RCC 7860 (cell line): ENCODE measurements around the gene STAM2.
"Not testable (repeated sequence)": the region's sequence is repeated elsewhere in the genome, so short reads cannot be mapped to it uniquely, and the experiment has no call there.

Experiments used
- DNase-seq: peaks from one replicate; pipeline ENCODE4 v3.0.0-alpha.2; 2015; ENCODE audit warnings: low spot score
- FAIRE-seq: peaks from 2 replicates; lab custom pipeline; 2012; peaks lifted over from hg19 to GRCh38; lab: Jason Lieb, UNC

The STAM2 gene

GRCh38 chr2:152175368-152176112 lies at the start of gene STAM2:
Gene STAM2, minus strand, starts transcription at chr2:152175763. Its CDS starts 121 bp downstream, at chr2:152175642.
- peak; percentile 52 for FAIRE-seq
- DNase-seq = peak; percentile 84

GRCh38 chr2:152223977-152224376 lies 48.4 kb upstream of the STAM2 start:
- DNase-seq (no peak), FAIRE-seq (no peak)

GRCh38 chr2:152222975-152223637 lies 47.5 kb upstream of the STAM2 start:
- peak; percentile 46 for FAIRE-seq
- DNase-seq = peak; percentile 29

- FAIRE-seq = no peak
- no peak for DNase-seq
Observed at GRCh38 chr2:152221839-152222238, 46.3 kb upstream of the STAM2 start.

GRCh38 chr2:152219077-152219828 lies 43.7 kb upstream of the STAM2 start:
- DNase-seq (no peak), FAIRE-seq (no peak)

- FAIRE-seq (no peak), DNase-seq (no peak)
Observed at GRCh38 chr2:152201466-152201830, 25.9 kb upstream of the STAM2 start.

GRCh38 chr2:152200565-152201465 lies 25.3 kb upstream of the STAM2 start:
- FAIRE-seq (peak; percentile 95), DNase-seq (peak; percentile 96)

DNA sequence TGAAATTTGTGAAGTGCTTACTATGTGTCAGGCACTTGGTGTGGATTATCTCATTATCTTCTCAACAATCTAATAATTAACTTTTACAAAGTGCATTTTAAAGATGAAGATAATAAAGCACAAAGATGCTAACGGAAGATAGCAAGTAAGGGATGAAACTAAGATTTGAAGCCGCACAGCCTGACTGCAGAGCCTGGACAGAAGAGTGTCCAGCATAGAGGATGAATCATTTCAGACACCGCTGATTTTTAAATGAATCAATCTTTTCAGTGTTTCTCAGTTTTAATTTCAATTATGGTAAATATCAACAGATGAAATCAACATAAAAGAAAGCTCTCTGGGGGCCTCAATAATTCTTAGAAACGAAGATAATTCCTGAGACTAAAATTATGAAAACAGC lies 24.5 kb upstream of the STAM2 start:
- DNase-seq (no peak), FAIRE-seq (no peak)

GRCh38 chr2:152198499-152198898 lies 22.9 kb upstream of the STAM2 start:
- FAIRE-seq (no peak), DNase-seq (no peak)

GRCh38 chr2:152197508-152198284 lies 22.1 kb upstream of the STAM2 start:
- FAIRE-seq, DNase-seq: not testable (repeated sequence)

DNA sequence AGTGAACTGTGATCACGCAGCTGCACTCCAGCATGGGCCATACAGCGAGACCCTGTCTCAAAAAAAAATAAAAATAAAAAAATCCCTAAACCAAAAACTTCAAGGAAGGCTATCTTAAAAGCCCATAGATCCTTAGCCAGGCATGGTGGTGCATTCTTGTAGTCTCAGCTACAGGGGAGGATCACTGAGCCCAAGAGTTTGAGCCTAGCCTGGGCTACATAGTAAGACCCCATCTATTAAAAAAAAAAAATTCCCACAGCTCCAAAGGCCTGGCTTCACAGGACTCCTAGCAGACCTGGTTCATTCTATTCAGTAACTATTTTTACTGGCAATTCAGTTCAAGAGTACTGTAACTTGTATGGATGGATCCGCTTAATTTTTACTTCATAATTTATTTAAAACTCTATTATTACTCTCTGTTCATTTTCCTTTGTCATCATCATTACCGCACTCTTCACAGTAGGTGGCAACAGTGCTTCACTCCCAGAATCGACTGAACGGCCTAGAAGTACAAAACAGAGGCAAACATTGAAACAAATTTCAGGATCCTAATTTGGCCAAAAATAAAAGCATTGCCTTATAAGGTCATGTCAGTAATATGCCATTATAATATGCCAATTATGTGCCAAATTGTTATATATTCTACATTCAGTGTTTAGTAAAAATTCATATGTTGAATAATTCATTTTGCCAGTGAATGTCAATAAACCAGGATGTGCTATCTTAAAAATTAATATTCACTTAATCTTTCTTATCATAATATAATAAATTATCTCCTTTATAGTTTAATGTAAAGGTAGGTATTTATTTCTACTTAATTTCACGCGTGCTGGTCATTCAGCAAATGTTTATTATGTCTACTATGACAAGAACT lies 14.3 kb upstream of the STAM2 start:
- DNase-seq (peak; percentile 57), FAIRE-seq (peak; percentile 80)

DNA sequence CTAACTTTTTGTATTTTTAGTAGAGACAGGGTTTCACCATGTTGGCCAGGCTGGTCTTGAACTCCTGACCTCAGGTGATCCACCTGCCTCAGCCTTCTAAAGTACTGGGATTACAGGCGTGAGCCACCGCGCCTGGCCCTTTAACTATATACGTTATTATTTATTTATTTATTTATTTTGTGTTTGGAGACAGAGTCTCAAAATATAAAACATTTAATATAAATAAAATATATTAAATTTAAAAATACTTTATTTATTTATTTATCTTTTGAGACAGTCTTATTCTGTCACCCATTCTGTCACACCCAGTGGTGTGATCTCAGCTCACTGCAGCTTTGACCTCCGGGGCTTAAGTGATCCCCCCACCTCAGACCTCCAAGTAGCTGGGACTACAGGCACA lies 11.2 kb upstream of the STAM2 start:
- not testable (repeated sequence) for DNase-seq, FAIRE-seq

- DNase-seq (no peak), FAIRE-seq (no peak)
Observed at GRCh38 chr2:152186262-152186661, 10.7 kb upstream of the STAM2 start.

DNA sequence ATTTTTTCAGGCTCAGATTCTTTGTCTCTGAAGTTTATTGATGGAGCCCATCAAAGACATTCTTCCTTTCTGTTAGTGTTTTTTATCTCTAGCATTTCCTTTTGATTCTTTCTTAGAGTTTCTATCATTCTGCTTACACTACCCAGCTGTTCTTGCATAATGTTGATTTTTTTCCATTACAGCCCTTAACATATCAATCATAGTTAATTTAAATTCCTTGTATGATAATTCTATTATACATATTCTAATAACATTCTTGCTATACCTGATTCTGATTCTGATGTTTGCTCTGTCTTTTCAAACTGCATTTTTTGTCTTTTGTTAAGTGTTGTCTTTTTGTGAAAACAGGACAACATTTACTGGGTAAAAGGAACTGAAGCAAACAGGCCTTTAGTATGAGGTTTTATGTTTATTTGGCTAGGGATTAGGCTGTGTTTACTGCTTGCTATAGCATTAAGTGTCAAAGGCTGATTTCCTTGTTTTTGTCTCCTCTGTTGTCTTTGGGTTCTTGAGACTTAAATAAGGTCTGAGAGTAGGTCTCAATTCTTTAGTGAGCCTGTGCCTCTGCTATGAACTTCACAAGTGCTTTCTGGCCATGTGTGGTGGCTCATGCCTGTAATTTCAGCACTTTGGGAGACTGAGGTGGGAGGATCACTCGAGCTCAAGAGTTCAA lies 8.0 kb upstream of the STAM2 start:
- no peak for DNase-seq
- no peak for FAIRE-seq

- FAIRE-seq, DNase-seq: not testable (repeated sequence)
Observed at GRCh38 chr2:152177667-152178066, 2.1 kb upstream of the STAM2 start.

GRCh38 chr2:152176113-152176714 lies 651 bp upstream of the STAM2 start:
- no peak for DNase-seq
- FAIRE-seq = no peak

GRCh38 chr2:152175012-152175367 lies 573 bp downstream of the STAM2 start:
- no peak for FAIRE-seq
- DNase-seq = no peak

DNA sequence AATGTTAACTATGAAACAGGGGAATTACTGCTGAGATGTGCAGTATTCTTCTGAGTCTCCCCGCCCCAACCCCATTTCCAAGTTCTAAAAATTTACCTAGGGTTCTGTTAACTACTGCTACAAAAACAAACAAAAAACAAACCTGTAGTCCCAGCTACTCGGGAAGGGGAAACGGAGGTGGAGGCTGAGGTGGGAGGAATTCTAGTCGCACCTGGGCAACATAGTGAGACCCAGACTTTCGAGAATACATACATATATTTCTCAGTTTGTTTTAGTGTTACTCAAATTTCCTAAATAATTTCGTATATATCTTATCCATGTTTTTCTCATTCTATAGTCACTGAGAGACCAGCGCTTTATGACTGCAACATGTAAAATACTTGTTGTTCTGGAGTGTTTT lies 989 bp downstream of the STAM2 start:
- DNase-seq = no peak
- FAIRE-seq = no peak
